Measurements from ENCODE around the gene USH2A. TPM values are rescaled to one million over a fixed set of nuclear protein-coding genes. Genes with fewer than 3 reads are reported as not detected.

The USH2A gene
- polyA plus RNA-seq, 1 of the 3 experiments (the other 2 are of a cell fraction): under 0.01 TPM

DNA sequence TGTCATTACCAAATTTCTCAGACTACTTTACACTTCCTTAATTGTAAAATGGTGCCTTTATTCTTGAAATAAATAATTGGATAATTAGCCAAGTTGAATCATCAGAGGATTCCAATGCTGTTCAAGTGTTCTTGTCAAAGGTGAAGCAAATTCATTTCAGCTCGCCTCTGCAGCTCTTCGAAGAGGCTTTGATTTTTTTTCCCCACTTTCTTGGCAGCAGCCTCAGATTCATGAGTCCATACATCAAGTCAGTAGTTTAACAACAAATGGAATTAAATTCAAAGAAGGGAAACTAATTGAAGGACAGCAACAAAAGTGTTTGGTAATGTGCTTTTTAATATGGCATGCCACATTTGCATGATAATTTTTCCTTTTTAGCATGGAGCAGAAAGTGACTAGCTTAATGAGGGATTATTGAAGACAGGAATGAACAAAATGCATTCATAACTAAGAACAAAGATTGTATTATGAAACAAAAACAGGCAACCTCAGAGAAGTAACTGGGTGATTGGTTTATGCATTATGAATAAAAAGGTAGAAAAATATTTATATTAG, 239.0 kb downstream of the USH2A start:
- POLR2A ChIA-PET: no interaction called here
- no peaks in the 10 kb centered on the region for H3K36me3 ChIP-seq (replicated peaks in 1 of 2; ENCODE audit: control insufficient read depth in 1 of 2, insufficient read depth in 2 of 2, low read length in 1 of 2)
- H4K20me1 ChIP-seq (ENCODE audit: insufficient read depth): no peaks in the 10 kb centered on the region
- TF ChIP-seq, protein P1, sequence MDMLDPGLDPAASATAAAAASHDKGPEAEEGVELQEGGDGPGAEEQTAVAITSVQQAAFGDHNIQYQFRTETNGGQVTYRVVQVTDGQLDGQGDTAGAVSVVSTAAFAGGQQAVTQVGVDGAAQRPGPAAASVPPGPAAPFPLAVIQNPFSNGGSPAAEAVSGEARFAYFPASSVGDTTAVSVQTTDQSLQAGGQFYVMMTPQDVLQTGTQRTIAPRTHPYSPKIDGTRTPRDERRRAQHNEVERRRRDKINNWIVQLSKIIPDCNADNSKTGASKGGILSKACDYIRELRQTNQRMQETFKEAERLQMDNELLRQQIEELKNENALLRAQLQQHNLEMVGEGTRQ (IDR thresholded peaks at IDR 0.05; ENCODE audit: borderline replicate concordance, low read depth, low read length): no peak
- no peak for TF ChIP-seq ELF1 (IDR thresholded peaks at IDR 0.05)
- TF ChIP-seq, protein P2, sequence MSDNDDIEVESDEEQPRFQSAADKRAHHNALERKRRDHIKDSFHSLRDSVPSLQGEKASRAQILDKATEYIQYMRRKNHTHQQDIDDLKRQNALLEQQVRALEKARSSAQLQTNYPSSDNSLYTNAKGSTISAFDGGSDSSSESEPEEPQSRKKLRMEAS (IDR thresholded peaks at IDR 0.05; ENCODE audit: low read depth): no peak
- TF ChIP-seq YY1 (IDR thresholded peaks at IDR 0.05; ENCODE audit: low read depth): no peak
- TF ChIP-seq SMC3 (IDR thresholded peaks at IDR 0.05; ENCODE audit: low read depth, low read length): no peak
- no peak for TF ChIP-seq NFIC (IDR thresholded peaks at IDR 0.05; ENCODE audit: borderline replicate concordance)
- TF ChIP-seq, protein P3, sequence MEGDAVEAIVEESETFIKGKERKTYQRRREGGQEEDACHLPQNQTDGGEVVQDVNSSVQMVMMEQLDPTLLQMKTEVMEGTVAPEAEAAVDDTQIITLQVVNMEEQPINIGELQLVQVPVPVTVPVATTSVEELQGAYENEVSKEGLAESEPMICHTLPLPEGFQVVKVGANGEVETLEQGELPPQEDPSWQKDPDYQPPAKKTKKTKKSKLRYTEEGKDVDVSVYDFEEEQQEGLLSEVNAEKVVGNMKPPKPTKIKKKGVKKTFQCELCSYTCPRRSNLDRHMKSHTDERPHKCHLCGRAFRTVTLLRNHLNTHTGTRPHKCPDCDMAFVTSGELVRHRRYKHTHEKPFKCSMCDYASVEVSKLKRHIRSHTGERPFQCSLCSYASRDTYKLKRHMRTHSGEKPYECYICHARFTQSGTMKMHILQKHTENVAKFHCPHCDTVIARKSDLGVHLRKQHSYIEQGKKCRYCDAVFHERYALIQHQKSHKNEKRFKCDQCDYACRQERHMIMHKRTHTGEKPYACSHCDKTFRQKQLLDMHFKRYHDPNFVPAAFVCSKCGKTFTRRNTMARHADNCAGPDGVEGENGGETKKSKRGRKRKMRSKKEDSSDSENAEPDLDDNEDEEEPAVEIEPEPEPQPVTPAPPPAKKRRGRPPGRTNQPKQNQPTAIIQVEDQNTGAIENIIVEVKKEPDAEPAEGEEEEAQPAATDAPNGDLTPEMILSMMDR (IDR thresholded peaks at IDR 0.05): no peak
- no peak for TF ChIP-seq EP300 (IDR thresholded peaks at IDR 0.05; ENCODE audit: borderline replicate concordance in 1 of 2, low read depth in 1 of 2, low read length in 1 of 2)
- no peak for TF ChIP-seq RAD21 (IDR thresholded peaks at IDR 0.05; ENCODE audit: low read length)
- TF ChIP-seq, protein P4, sequence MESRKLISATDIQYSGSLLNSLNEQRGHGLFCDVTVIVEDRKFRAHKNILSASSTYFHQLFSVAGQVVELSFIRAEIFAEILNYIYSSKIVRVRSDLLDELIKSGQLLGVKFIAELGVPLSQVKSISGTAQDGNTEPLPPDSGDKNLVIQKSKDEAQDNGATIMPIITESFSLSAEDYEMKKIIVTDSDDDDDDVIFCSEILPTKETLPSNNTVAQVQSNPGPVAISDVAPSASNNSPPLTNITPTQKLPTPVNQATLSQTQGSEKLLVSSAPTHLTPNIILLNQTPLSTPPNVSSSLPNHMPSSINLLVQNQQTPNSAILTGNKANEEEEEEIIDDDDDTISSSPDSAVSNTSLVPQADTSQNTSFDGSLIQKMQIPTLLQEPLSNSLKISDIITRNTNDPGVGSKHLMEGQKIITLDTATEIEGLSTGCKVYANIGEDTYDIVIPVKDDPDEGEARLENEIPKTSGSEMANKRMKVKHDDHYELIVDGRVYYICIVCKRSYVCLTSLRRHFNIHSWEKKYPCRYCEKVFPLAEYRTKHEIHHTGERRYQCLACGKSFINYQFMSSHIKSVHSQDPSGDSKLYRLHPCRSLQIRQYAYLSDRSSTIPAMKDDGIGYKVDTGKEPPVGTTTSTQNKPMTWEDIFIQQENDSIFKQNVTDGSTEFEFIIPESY (IDR thresholded peaks at IDR 0.05; ENCODE audit: borderline replicate concordance, low read depth): no peak
- TF ChIP-seq, protein P5, sequence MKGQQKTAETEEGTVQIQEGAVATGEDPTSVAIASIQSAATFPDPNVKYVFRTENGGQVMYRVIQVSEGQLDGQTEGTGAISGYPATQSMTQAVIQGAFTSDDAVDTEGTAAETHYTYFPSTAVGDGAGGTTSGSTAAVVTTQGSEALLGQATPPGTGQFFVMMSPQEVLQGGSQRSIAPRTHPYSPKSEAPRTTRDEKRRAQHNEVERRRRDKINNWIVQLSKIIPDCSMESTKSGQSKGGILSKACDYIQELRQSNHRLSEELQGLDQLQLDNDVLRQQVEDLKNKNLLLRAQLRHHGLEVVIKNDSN (IDR thresholded peaks at IDR 0.05; ENCODE audit: borderline replicate concordance, low read depth): no peak
- no peak for TF ChIP-seq RXRA (IDR thresholded peaks at IDR 0.05; ENCODE audit: borderline replicate concordance, low read depth)
- H3K9me2 ChIP-seq: no peaks in the 10 kb centered on the region
- no peaks in the 10 kb centered on the region for H3K27me3 ChIP-seq (ENCODE audit: insufficient read depth)
- no peaks in the 10 kb centered on the region for H3K9me3 ChIP-seq
- peaks cover 6% of the 10 kb centered on the region for H3F3A ChIP-seq (replicated peaks; ENCODE audit: insufficient read depth)
- no peaks in the 10 kb centered on the region for H3K79me2 ChIP-seq (ENCODE audit: insufficient read depth)
- DNase-seq: no peak
- CTCF ChIA-PET: interaction anchor here (4.6 kb wide), 1 partner anchor 37 kb away, joined by 20 read pairs; no protein-coding TSS in a partner anchor
- peaks cover 12 to 15% of the 10 kb centered on the region in 2 experiments; a peak in 3 of 4 replicates for H3K4me1 ChIP-seq (ENCODE audit: control insufficient read depth in 1 of 2, insufficient read depth in 2 of 2, low read depth in 1 of 2, low read length in 1 of 2)
- H3K4me3 ChIP-seq (ENCODE audit: low read depth in 2 of 2, low read length in 1 of 2): no peak overlapping the region
- no peak overlapping the region for H3K27ac ChIP-seq (ENCODE audit: low read depth in 2 of 2, low read length in 1 of 2)
- 56% methylated on average over 2 of the region's 2 CpGs for WGBS (ENCODE audit: low lambda C conversion rate)
- no peak overlapping the region for H3K9ac ChIP-seq
- H3K4me2 ChIP-seq: no peak overlapping the region
- H2AFZ ChIP-seq (ENCODE audit: low read depth): no peak overlapping the region
